NCI-H187 treated with DMSO at 0.1 percent for 48 hours (cell line): ENCODE results near the gene TMPRSS9.

Experiments used
- DNase-seq: peaks from one replicate; lab custom pipeline; 2025; lab: John Stamatoyannopoulos, UW

The TMPRSS9 gene

GRCh38 chr19:2423071-2423914 lies 63.2 kb downstream of the TMPRSS9 start:
- no peak for DNase-seq

GRCh38 chr19:2423915-2424685 lies 64.0 kb downstream of the TMPRSS9 start:
- no peak for DNase-seq

GRCh38 chr19:2424686-2425621 lies 64.9 kb downstream of the TMPRSS9 start:
- DNase-seq, result no peak

- DNase-seq, result no peak
Observed at GRCh38 chr19:2425622-2426581, 65.8 kb downstream of the TMPRSS9 start.

- DNase-seq, result no peak
Observed at GRCh38 chr19:2426611-2427428, 66.8 kb downstream of the TMPRSS9 start.

- DNase-seq, result peak; percentile 82
Observed at GRCh38 chr19:2427429-2428320, 67.6 kb downstream of the TMPRSS9 start, which contains the start of gene TIMM13. Gene TIMM13, minus strand, starts transcription at chr19:2427586. Its CDS starts 53 bp downstream, at chr19:2427533.

GRCh38 chr19:2428321-2428690 lies 68.2 kb downstream of the TMPRSS9 start:
- no peak for DNase-seq

- DNase-seq, result no peak
Observed at GRCh38 chr19:2428756-2429711, 69.0 kb downstream of the TMPRSS9 start.

- DNase-seq, result no peak
Observed at GRCh38 chr19:2429917-2430535, 70.0 kb downstream of the TMPRSS9 start.

GRCh38 chr19:2431318-2432055 lies 71.4 kb downstream of the TMPRSS9 start:
- DNase-seq, result no peak

GRCh38 chr19:2432131-2432848 lies 72.2 kb downstream of the TMPRSS9 start:
- DNase-seq, result no peak

- DNase-seq, result no peak
Observed at GRCh38 chr19:2433854-2434253, 73.8 kb downstream of the TMPRSS9 start.

GRCh38 chr19:2434267-2434666 lies 74.2 kb downstream of the TMPRSS9 start:
- DNase-seq, result no peak

GRCh38 chr19:2434721-2435265 lies 74.7 kb downstream of the TMPRSS9 start:
- DNase-seq, result no peak

GRCh38 chr19:2436384-2436783 lies 76.3 kb downstream of the TMPRSS9 start:
- DNase-seq, result no peak

- DNase-seq, result no peak
Observed at GRCh38 chr19:2436926-2437325, 76.9 kb downstream of the TMPRSS9 start.
